Mesenchymal stem cell (in vitro differentiated cells and primary cell): ENCODE results near the gene YWHAE.
"Not testable (repeated sequence)": the region's sequence is repeated elsewhere in the genome, so short reads cannot be mapped to it uniquely, and the experiment has no call there.

Experiments
- DNase-seq: peaks from one replicate; pipeline ENCODE4 v3.0.0-alpha.2; 2013
- H2AFZ ChIP-seq: one replicate; pipeline ENCODE4 v1.6.1; 2013; ENCODE audit warnings: low read depth, mild to moderate bottlenecking, control low read depth, inconsistent platforms, low read length, moderate library complexity
- H2AK5ac ChIP-seq: 2 replicates; pipeline ENCODE4 v1.6.1; 2013; ENCODE audit warnings: low read length, moderate library complexity, mild to moderate bottlenecking, inconsistent platforms; ENCODE audit not compliant: severe bottlenecking
- H2BK120ac ChIP-seq: one replicate; pipeline ENCODE4 v1.6.1; 2013; ENCODE audit warnings: low read depth, mild to moderate bottlenecking, inconsistent platforms, low read length, moderate library complexity
- H2BK12ac ChIP-seq, 2 experiments: one replicate each; pipeline ENCODE4 v1.6.1; 2013; ENCODE audit warnings: inconsistent platforms in 2 of 2, low read length in 2 of 2, mild to moderate bottlenecking in 2 of 2, moderate library complexity in 2 of 2, control low read depth in 1 of 2
- H2BK15ac ChIP-seq: one replicate; pipeline ENCODE4 v1.6.1; 2013; ENCODE audit warnings: mild to moderate bottlenecking, low read depth, inconsistent platforms; ENCODE audit not compliant: poor library complexity, severe bottlenecking
- H2BK5ac ChIP-seq: 2 replicates; pipeline ENCODE4 v1.6.1; 2013; ENCODE audit warnings: low read depth, mild to moderate bottlenecking, low read length, control low read depth, inconsistent platforms; ENCODE audit not compliant: poor library complexity, severe bottlenecking
- H3K14ac ChIP-seq, 2 experiments: one replicate each; pipeline ENCODE4 v1.6.1; 2013; ENCODE audit warnings: inconsistent platforms in 2 of 2, low read length in 2 of 2, control low read depth in 1 of 2, mild to moderate bottlenecking in 1 of 2, moderate library complexity in 1 of 2
- H3K18ac ChIP-seq, 2 experiments: one replicate each; pipeline ENCODE4 v1.6.1; 2013; ENCODE audit warnings: inconsistent platforms in 2 of 2, low read length in 2 of 2, control low read depth in 1 of 2, low read depth in 1 of 2, mild to moderate bottlenecking in 1 of 2
- H3K23ac ChIP-seq, 2 experiments: one replicate each; pipeline ENCODE4 v1.6.1; 2013; ENCODE audit warnings: inconsistent platforms in 2 of 2, low read length in 2 of 2, mild to moderate bottlenecking in 2 of 2, moderate library complexity in 2 of 2, control low read depth in 1 of 2
- H3K27ac ChIP-seq: 2 replicates; pipeline ENCODE4 v1.5.1; 2013; ENCODE audit warnings: mild to moderate bottlenecking, moderate library complexity, low read length, control low read depth, inconsistent platforms; ENCODE audit not compliant: poor library complexity, severe bottlenecking
- H3K27me3 ChIP-seq, 2 experiments: 2 replicates each; pipeline versions ENCODE4 v1.6.1 to v1.7.0; 2013; ENCODE audit warnings: low read length in 2 of 2, mild to moderate bottlenecking in 2 of 2, moderate library complexity in 2 of 2, control low read depth in 1 of 2, inconsistent platforms in 1 of 2; ENCODE audit not compliant: control insufficient read depth in 1 of 2, insufficient read depth in 1 of 2
- H3K36me3 ChIP-seq, 2 experiments: 2 replicates each; pipeline versions ENCODE4 v1.6.1 to v1.7.0; 2013; ENCODE audit warnings: low read length in 2 of 2, control low read depth in 1 of 2, inconsistent platforms in 1 of 2, low read depth in 1 of 2, mild to moderate bottlenecking in 1 of 2; ENCODE audit not compliant: insufficient read depth in 2 of 2, control insufficient read depth in 1 of 2
- H3K4ac ChIP-seq, 2 experiments: one replicate each; pipeline ENCODE4 v1.6.1; 2013; ENCODE audit warnings: inconsistent platforms in 2 of 2, low read length in 2 of 2, mild to moderate bottlenecking in 2 of 2, moderate library complexity in 2 of 2, control low read depth in 1 of 2, low read depth in 1 of 2
- H3K4me1 ChIP-seq: 2 replicates; pipeline ENCODE4 v1.6.1; 2013; ENCODE audit warnings: low read depth, low read length, control low read depth; ENCODE audit not compliant: control insufficient read depth, insufficient read depth
- H3K4me2 ChIP-seq: 2 replicates; pipeline ENCODE4 v1.6.1; 2013; ENCODE audit warnings: low read length, mild to moderate bottlenecking, inconsistent platforms; ENCODE audit not compliant: poor library complexity, severe bottlenecking
- H3K4me3 ChIP-seq, 2 experiments: 2 replicates each; pipeline versions ENCODE4 v1.5.1 to v1.7.0; 2013; ENCODE audit warnings: low read length in 2 of 2, mild to moderate bottlenecking in 2 of 2, control low read depth in 1 of 2, low read depth in 1 of 2; ENCODE audit not compliant: insufficient read depth in 1 of 2
- H3K79me1 ChIP-seq: replicated peaks from 2 replicates; pipeline ENCODE4 v1.6.1; 2013; ENCODE audit warnings: mild to moderate bottlenecking, control low read depth, low read length, inconsistent platforms; ENCODE audit not compliant: poor library complexity, severe bottlenecking
- H3K9ac ChIP-seq: 2 replicates; pipeline ENCODE4 v1.7.0; 2013; ENCODE audit warnings: mild to moderate bottlenecking, low read length, moderate library complexity
- H3K9me3 ChIP-seq: 2 replicates; pipeline ENCODE4 v1.7.0; 2013; ENCODE audit warnings: mild to moderate bottlenecking, low read length; ENCODE audit not compliant: control insufficient read depth
- H4K8ac ChIP-seq: one replicate; pipeline ENCODE4 v1.6.1; 2013; ENCODE audit warnings: inconsistent platforms, mild to moderate bottlenecking, low read length, moderate library complexity
- H4K91ac ChIP-seq: one replicate; pipeline ENCODE4 v1.6.1; 2013; ENCODE audit warnings: mild to moderate bottlenecking, low read length, inconsistent platforms
- whole genome bisulfite sequencing: methylation state at CpG from one replicate; pipeline ENCODE4 v1.1.7; 2013; ENCODE audit warnings: mixed read lengths; 5-methylcytosine and 5-hydroxymethylcytosine counted together

The YWHAE gene

GRCh38 chr17:1445695-1446094 lies 45.7 kb upstream of the YWHAE start:
- not testable (repeated sequence) for H3K9ac ChIP-seq, H4K8ac ChIP-seq, H3K18ac ChIP-seq, H3K23ac ChIP-seq, H2BK5ac ChIP-seq, DNase-seq, H3K27ac ChIP-seq, H4K91ac ChIP-seq, H2BK12ac ChIP-seq, H3K4me2 ChIP-seq, H3K4me3 ChIP-seq, H2AK5ac ChIP-seq, H3K14ac ChIP-seq, H2BK120ac ChIP-seq, H2BK15ac ChIP-seq, H3K79me1 ChIP-seq, H3K9me3 ChIP-seq, H2AFZ ChIP-seq, H3K27me3 ChIP-seq, H3K4me1 ChIP-seq, H3K4ac ChIP-seq
- 100% methylated on average over 4 of the region's 4 CpGs for WGBS
- peaks cover 16 to 34% of the 10 kb centered on the region in 2 experiments for H3K36me3 ChIP-seq

GRCh38 chr17:1442721-1443120 lies 42.7 kb upstream of the YWHAE start:
- not testable (repeated sequence) for H3K14ac ChIP-seq, DNase-seq, H4K91ac ChIP-seq, H2BK5ac ChIP-seq, H3K4me3 ChIP-seq, H3K4me2 ChIP-seq, H4K8ac ChIP-seq, H3K79me1 ChIP-seq, H3K9ac ChIP-seq, H3K27ac ChIP-seq, H3K23ac ChIP-seq, H2BK15ac ChIP-seq, H3K9me3 ChIP-seq, H2AFZ ChIP-seq, H2AK5ac ChIP-seq, H2BK12ac ChIP-seq, H3K4me1 ChIP-seq, H2BK120ac ChIP-seq, H3K27me3 ChIP-seq, H3K4ac ChIP-seq, H3K18ac ChIP-seq
- WGBS = 95% methylated on average over 6 of the region's 6 CpGs
- H3K36me3 ChIP-seq = peaks cover 8 to 27% of the 10 kb centered on the region in 2 experiments

- no peak overlapping the region for H4K91ac ChIP-seq
- no peak overlapping the region for H3K9ac ChIP-seq
- H2BK120ac ChIP-seq = no peak overlapping the region
- H3K14ac ChIP-seq = no peak overlapping the region
- no peaks in the 10 kb centered on the region for H3K9me3 ChIP-seq
- no peak overlapping the region for H3K4me2 ChIP-seq
- H3K4me3 ChIP-seq = no peak overlapping the region
- H2BK12ac ChIP-seq = no peak overlapping the region
- H3K36me3 ChIP-seq = peaks cover 6 to 27% of the 10 kb centered on the region in 2 experiments
- WGBS = 100% methylated on average over 4 of the region's 4 CpGs
- H2BK5ac ChIP-seq = no peak overlapping the region
- no peak overlapping the region for H4K8ac ChIP-seq
- no peak overlapping the region for H2AK5ac ChIP-seq
- no peak overlapping the region for H3K4ac ChIP-seq
- H2AFZ ChIP-seq = no peak overlapping the region
- no peaks in the 10 kb centered on the region for H3K79me1 ChIP-seq
- no peak overlapping the region for H3K23ac ChIP-seq
- no peaks in the 10 kb centered on the region for H3K27me3 ChIP-seq
- no peak for DNase-seq
- no peak overlapping the region for H3K18ac ChIP-seq
- H2BK15ac ChIP-seq = no peak overlapping the region
- peaks cover 5% of the 10 kb centered on the region for H3K4me1 ChIP-seq
- no peak overlapping the region for H3K27ac ChIP-seq
These were observed 42.2 kb upstream of the YWHAE start for GRCh38 chr17:1442187-1442586.

GRCh38 chr17:1440921-1441320 lies 40.9 kb upstream of the YWHAE start:
- H2BK120ac ChIP-seq = no peak overlapping the region
- H4K91ac ChIP-seq = no peak overlapping the region
- H3K27ac ChIP-seq = no peak overlapping the region
- 97% methylated on average over 8 of the region's 8 CpGs for WGBS
- H3K36me3 ChIP-seq = peaks cover 16 to 29% of the 10 kb centered on the region in 2 experiments
- H3K14ac ChIP-seq = no peak overlapping the region
- H3K23ac ChIP-seq = no peak overlapping the region
- peaks cover 6% of the 10 kb centered on the region for H3K79me1 ChIP-seq
- H4K8ac ChIP-seq = peak overlapping the region; percentile 48
- H3K18ac ChIP-seq = no peak overlapping the region
- no peak for DNase-seq
- H2BK5ac ChIP-seq = no peak overlapping the region
- H3K27me3 ChIP-seq = no peaks in the 10 kb centered on the region
- H2BK15ac ChIP-seq = no peak overlapping the region
- H3K4ac ChIP-seq = no peak overlapping the region
- peaks cover 5% of the 10 kb centered on the region for H3K4me1 ChIP-seq
- no peak overlapping the region for H2AFZ ChIP-seq
- no peak overlapping the region for H3K9ac ChIP-seq
- H3K9me3 ChIP-seq = no peaks in the 10 kb centered on the region
- H2AK5ac ChIP-seq = no peak overlapping the region
- H2BK12ac ChIP-seq = no peak overlapping the region
- H3K4me3 ChIP-seq = no peak overlapping the region
- H3K4me2 ChIP-seq = no peak overlapping the region
